Activated T-helper 1 cell treated with anti-CD3 and anti-CD28 coated beads, Interleukin-2, amount 50 U/mL, for 16 hours (primary cell): ENCODE measurements around the gene EHD4.

Experiments used
- DNase-seq, 2 donors: peaks; one replicate each; pipeline ENCODE4 v3.0.0-alpha.2; 2020; ENCODE audit warnings: low read depth in 1 of 2, low spot score in 1 of 2

Gene EHD4

GRCh38 chr15:41981371-41982132 lies 9.2 kb upstream of the EHD4 start:
- no peak for DNase-seq

- no peak for DNase-seq
Observed at GRCh38 chr15:41980654-41981323, 8.4 kb upstream of the EHD4 start.

GRCh38 chr15:41979493-41980266 lies 7.3 kb upstream of the EHD4 start:
- DNase-seq: no peak

- DNase-seq: no peak
Observed at GRCh38 chr15:41978534-41978933, 6.2 kb upstream of the EHD4 start.

GRCh38 chr15:41977757-41978383 lies 5.5 kb upstream of the EHD4 start:
- no peak for DNase-seq

- no peak for DNase-seq
Observed at GRCh38 chr15:41975669-41976068, 3.3 kb upstream of the EHD4 start.

- no peak for DNase-seq
Observed at GRCh38 chr15:41974041-41974440, 1.7 kb upstream of the EHD4 start.

- no peak for DNase-seq
Observed at GRCh38 chr15:41971895-41972252, 483 bp downstream of the EHD4 start.

- peak; percentile 27 to 61 for DNase-seq
Observed at GRCh38 chr15:41971089-41971894, 1.1 kb downstream of the EHD4 start.

- DNase-seq: no peak
Observed at GRCh38 chr15:41970456-41970855, 1.9 kb downstream of the EHD4 start.

GRCh38 chr15:41969851-41970431 lies 2.4 kb downstream of the EHD4 start:
- DNase-seq: no peak

- DNase-seq: no peak
Observed at GRCh38 chr15:41968701-41969100, 3.7 kb downstream of the EHD4 start.

- DNase-seq: no peak
Observed at GRCh38 chr15:41967506-41968206, 4.7 kb downstream of the EHD4 start.

- DNase-seq: no peak
Observed at GRCh38 chr15:41966920-41967465, 5.4 kb downstream of the EHD4 start.

GRCh38 chr15:41966414-41966812 lies 5.9 kb downstream of the EHD4 start:
- DNase-seq: no peak

GRCh38 chr15:41965441-41966413 lies 6.6 kb downstream of the EHD4 start:
- no peak for DNase-seq

GRCh38 chr15:41961595-41962202 lies 10.7 kb downstream of the EHD4 start:
- DNase-seq: no peak

GRCh38 chr15:41961001-41961518 lies 11.3 kb downstream of the EHD4 start:
- no peak for DNase-seq
